GM19099 (cell line): ENCODE results near the gene ESPN.

Source experiments
- POLR2A ChIP-seq: IDR thresholded peaks from 3 replicates; pipeline ENCODE4 v1.6.1; 2011; ENCODE audit warnings: low read depth; ENCODE audit not compliant: insufficient read length; ENCODE audit errors: extremely low read depth

Gene ESPN

DNA sequence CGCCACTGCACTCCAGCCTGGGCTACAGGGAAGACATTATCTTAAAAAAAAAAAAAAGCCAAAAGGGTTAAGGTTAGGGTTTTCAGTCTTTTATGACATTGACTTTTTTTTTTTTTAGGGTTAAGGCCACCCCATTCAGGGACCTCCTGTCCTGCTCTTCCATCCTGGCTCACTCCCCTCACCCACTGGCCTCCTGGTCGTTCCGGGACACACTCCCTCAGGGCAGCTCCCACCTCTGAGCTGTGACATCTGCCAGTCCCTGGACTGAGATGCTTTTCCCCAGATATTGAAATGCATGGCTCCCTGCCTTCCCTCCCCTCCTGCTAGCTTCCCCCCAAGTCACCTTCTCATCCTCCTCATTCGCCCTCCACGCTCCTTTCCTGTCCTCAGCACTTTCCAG is 57.2 kb downstream of the ESPN start:
- TF ChIP-seq POLR2A: no peak

DNA sequence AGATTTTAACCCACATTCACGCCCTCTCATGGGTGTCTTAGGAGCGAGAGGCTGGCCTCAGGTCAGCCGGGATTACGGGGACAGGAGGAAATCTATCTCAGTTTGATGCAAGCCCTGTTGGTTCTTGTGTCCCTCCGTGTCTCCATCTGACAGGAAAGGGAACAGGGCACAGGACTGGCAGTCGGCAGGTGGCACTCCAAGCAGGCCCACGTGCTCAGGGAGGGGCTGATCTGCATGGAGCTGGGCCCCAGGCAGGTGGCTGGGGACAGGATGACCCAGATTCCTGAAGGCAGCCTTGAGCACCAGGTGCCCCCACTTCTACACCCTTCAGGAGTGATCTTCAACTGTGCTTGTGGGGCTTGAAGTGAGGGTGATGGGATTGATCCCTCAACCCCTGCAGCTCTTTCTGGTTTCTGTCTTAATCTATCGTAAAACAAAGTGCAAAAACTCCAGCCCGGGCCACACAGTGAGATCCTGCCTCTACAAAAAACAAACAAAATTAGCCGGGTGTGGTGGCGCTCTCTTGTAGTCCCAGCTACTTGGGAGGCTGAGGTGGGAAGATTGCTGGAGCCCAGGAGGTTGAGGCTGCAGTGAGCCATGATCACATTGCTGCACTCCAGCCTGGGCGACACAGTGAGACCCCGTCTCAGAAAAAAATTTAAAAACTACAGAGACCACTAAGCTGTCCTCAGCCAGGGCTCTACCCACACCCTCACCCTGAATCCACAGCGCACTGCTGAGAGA is 58.6 kb downstream of the ESPN start:
- no peak for TF ChIP-seq POLR2A

DNA sequence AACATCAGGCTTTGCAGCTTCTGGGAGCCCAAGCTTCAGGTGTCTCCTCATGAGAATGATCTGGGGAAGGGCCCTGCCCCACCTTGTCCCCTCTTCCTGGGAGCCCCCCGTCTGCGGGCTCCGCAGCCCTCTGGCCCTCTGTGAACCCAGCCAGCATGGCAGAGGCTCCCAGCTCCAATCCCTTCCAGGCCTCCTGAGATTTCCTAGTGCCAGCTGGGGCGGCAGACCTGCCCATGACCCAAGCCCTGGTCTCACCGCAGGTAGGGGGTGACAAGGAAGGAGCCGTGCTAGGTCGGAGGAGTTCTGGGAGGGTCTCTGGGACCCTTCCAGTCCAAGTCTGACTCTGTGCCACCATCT is 59.2 kb downstream of the ESPN start:
- no peak for TF ChIP-seq POLR2A

DNA sequence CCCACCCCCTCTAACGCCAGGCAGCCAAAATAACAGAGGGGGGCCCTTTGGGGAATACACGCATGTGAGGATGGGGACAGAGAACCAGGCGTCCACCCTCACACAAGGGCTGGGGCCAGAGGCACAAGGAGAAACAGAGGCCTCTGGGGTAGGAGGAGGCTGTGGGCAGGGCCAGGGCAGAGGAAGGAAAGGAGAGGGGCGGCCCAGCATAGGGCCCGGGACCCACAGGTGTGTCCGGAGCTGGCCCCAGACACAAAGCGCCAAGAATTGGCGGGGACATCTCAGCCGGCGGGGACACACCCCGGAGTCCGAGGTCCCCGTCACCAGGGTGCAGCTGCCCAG is 60.2 kb downstream of the ESPN start:
- TF ChIP-seq POLR2A: no peak

DNA sequence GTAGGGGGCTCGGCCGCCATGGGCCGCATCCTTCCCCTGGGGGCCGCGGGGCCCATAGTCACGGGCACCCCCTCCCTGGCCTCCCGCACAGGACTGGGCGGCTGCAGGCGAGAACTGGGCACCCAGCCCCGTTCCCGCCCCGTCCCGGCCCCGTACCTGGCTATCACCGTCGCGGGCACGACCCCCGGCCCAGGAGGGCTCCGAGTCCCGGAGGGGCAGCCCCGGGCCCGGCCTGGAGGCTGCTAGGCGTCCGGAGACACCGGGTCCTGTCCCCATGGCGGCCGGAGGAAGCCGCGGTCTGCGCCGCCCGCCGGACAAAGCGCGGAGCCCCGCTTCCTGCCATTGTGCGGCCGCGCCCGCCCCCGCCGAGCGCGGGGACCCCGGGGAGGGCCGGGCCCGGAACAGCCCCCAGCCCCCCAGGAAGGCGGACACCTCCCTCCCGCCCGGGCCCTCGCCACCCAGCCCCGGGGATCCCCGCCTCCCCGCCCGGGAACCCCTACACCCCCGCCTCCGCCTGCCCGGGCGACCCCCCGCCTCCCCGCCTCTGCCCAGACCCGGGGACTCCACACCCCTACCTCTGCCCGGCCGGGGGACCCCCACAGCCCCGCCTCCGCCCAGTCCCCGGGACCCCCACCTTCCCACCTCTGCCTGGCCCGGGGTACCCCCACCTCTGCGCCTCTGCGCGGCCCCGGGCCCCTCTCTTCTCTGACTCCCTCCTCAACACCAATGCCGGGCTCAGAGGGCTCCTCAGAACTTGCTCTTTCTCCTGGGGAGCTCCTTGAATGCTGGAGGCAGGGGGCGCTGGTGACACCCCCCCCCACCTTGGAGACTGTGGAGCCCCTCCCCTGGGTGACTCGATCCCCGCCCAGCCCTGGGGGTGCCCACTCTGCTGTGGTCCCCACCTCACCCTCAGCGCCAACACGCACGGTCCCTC is 60.9 kb downstream of the ESPN start:
- no peak for TF ChIP-seq POLR2A

DNA sequence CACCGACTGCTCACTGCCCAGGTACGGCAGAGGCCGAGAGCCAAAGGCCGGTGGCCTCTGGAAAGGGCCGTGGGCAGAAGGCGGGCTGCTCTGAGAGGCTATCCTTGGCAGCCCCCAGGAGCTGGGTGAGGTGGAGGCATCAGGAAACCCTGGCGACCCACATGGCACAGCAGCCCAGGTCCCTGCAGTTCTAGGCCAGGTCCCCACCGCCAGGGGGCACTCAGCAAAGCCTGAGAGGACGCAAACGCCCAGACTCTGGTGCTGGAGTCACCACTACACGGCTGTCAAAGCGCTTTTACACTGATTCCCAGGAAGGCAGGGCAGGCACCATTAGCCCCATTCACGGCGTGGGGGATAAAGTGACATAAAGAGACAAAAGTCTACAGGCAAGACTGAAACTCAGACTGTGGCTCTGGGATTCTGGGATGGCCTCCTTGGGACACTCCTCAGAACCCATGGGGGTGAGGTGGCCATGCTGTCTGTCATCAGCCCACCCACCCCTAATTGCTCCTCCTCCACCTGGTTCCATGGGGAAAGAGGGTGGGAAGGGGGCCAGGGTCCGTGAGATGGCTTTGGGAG is 61.9 kb downstream of the ESPN start:
- no peak for TF ChIP-seq POLR2A

DNA sequence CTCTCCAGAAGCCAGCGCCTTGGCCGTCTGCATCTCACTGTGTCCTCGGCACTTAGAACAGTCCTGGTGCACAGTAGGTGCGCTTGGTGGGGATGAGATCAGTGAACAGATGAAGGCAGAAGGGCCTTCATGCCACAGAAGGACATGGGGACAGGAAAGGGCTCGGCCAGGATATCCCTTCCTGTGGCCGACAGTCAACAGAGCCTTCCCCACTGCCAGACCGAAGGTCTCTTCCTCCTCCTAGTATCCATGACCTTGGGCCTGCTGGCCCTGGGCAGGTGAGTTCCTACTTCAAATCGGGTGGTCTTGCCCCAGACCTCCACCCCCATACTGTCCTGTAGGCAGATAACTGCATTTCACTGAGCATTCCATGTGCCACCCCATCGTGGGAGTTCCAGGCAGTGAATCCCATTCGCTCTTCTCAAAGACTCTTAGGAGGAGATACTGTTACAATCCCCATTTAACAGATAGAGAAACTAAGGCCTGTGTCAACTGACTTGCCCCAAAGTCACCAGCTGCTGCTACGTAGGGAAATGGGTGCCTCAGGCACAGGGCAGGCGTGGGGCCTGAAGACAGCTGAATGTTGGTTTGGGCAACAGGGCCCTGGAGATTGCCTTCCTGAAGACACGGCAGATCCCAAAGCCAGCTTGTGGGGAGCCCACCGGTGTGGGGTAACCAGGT is 63.4 kb downstream of the ESPN start:
- TF ChIP-seq POLR2A: no peak

DNA sequence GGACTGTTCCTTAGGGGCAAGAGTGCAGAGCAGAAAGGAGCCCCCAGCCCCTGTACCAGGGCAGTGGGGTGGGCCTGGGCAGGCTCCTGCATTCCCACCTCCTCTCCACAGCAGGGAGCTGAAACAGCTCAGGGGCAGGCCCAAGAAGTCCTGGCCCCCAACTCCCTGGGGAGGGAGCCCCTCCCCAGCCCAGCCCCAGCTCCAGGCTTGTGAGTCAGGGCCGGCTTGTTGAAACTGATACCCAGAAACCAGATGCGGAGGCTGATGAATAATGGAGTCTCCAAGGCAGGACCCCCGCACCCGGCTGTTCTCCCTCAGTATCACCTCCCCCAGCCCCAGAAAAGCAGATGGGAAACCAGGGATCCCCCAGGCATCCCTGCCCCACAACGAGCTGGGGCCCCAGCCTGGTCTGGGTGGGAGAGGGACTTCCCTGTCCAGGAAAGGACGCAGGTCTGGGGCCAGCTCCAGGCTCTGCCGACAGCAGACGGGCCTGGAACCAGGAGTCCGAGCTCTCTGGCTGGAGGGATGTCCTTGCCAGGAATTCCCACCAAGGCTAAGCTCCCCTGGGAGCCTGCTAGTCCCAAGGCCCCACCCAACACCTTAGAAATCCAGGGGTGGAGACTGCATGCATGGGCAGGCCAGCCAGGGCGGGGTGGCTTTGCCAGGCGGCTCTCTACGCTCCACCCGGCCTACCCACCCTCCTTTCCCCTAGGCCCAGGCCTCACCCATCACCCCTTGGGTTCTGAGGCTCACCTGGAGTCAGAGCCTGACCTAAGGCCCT is 64.2 kb downstream of the ESPN start:
- no peak for TF ChIP-seq POLR2A

DNA sequence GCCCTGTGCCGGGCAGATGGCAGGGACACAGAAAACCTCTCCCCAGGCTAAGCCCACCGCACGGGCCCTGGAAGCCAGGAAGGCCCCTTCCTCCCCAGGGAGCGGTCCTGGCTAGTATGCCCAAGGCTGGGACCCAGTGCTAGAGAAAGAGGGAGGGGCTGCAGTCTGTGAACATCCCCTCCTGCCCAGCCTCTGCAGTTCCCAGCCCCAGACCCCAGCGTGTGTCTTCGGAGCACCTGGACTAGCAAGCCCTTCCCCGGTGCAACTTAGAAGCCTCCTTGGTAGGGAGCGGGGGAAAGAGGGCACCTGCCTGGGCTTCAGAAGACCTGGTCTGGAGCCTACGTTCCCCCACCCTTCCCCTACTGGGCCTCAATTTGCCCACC is 64.8 kb downstream of the ESPN start:
- TF ChIP-seq POLR2A: no peak

DNA sequence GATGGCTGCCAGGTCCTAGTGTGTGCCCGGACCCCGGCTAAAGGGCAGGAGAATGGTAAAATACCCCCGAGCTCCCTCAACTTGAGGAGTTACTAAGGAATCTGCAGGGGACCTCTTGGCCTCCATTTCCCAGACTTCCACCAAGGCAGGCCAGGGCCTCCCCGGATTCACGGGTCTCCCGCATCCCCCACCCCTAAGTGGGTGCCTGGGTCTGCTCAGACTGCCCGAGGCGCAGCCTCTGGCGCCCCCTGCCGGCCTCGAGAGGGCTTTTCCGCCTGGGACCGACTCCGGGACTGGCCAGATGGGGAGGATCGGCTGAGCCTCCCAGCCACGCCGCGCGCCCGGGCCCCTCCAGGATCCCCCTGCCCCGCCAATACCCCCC is 65.2 kb downstream of the ESPN start:
- peak; percentile 21 for TF ChIP-seq POLR2A

DNA sequence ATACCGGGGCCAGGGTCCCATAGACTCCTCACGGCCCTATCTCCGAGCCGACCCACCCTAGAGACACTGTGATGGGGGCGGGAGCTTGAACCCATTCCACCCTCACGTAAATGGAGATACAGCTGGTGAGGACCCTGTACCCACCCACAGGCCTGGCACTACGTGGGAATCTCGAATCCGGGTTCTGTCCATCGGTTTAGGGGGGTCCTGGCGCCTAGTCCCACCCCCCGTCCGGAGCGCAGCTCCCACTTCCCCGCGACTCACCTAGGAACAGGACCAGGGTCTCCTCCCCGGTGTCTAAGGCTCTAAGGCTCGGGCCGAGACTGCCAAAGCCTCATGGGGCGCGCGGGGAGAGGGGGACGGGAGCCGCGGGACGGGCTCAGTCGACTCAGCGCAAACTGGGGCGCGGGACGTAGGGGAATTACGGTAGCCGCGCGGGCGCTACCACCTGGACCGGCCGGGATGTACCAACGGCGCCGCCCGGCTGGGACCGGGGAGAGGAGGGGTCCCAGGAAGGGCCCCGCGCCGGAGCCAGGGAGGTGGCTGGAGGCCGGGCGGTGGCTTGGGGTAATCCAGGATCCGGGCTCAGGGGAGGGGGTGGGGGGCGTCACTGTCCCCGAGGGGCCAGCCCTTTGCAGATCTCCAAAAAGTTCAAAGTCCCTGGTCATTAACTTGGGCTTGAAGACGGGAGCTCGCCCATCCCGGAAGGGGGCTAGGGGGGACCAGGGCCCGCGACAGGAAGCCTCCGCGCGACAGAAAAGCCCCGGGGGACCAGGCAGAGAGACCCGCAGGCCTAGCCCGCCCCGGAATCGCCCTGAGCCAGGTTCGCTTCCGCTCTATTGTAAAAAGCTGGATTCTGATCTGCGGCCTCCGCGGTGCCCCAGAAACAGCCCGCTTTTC is 65.9 kb downstream of the ESPN start:
- peak; percentile 38 for TF ChIP-seq POLR2A

DNA sequence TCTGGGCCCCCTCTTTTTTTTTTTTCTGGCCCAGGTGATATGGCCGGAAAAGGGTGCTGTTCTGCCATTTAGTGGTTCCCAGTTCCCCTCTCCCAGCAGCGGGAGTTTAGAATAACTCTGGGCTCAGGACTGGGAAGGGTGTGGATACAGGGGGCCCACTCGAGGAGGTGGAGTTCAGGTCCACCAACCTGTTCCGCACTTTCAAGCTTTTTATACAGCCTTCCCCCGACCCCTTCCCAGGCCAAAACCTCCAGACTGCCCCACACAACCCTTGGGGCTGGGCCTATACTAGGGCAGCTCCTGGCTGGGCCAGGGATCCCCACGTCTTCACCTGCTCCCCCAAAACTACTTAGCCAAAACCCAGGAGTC is 66.5 kb downstream of the ESPN start:
- TF ChIP-seq POLR2A: no peak

DNA sequence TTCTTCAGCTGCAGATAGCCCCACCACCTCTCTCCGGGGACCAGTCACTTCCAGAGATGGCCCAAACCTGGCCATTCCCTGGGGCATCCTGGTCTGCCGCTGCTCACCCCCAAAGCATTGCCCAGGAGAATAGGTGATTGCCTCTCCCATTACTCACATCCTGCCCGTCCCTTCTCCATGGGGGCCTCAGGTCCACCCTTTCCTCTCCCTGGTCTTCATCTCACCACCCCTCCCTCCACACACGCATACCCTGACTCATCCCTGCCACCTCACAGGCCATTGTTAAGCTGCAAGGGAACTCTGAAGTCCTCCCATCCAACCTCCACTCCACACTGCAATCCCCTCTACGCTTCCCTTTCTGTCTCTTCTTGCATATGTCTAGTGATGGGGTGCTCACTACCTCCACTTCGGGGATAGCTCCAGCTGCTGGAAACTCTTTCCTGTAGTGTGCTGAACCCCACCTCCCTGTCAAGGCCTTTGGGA is 66.9 kb downstream of the ESPN start, which contains the start of gene PLEKHG5:
Gene PLEKHG5, minus strand, starts transcription at position 188 of the 483 bp plus-strand sequence. CDS start 14,096 bp downstream, outside the sequence.
- no peak for TF ChIP-seq POLR2A
